Measurements from ENCODE around the gene ILF2. TPM values are rescaled to one million over a fixed set of nuclear protein-coding genes. Genes with fewer than 3 reads are reported as not detected.

The ILF2 gene
- total RNA-seq, 1 donor from 2014 or later: 474 TPM

GRCh38 chr1:153683854-153684253, 13.1 kb upstream of the ILF2 start:
- TF ChIP-seq, protein P1, sequence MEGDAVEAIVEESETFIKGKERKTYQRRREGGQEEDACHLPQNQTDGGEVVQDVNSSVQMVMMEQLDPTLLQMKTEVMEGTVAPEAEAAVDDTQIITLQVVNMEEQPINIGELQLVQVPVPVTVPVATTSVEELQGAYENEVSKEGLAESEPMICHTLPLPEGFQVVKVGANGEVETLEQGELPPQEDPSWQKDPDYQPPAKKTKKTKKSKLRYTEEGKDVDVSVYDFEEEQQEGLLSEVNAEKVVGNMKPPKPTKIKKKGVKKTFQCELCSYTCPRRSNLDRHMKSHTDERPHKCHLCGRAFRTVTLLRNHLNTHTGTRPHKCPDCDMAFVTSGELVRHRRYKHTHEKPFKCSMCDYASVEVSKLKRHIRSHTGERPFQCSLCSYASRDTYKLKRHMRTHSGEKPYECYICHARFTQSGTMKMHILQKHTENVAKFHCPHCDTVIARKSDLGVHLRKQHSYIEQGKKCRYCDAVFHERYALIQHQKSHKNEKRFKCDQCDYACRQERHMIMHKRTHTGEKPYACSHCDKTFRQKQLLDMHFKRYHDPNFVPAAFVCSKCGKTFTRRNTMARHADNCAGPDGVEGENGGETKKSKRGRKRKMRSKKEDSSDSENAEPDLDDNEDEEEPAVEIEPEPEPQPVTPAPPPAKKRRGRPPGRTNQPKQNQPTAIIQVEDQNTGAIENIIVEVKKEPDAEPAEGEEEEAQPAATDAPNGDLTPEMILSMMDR (IDR thresholded peaks at IDR 0.05): no peak
- TF ChIP-seq EZH2 (IDR thresholded peaks at IDR 0.05) (no peak), EZH2phosphoT487 (IDR thresholded peaks at IDR 0.05) (no peak)
- peaks cover 27% of the 10 kb centered on the region for H3K4me1 Mint-ChIP-seq
- Histone ChIP-seq H3K9me3 (ENCODE audit: low read depth) (no peaks in the 10 kb centered on the region), H3K79me2 (ENCODE audit: low read depth) (no peaks in the 10 kb centered on the region), H3K4me2 (no peak overlapping the region), H3K36me3 (no peaks in the 10 kb centered on the region), H3K4me3 (no peak overlapping the region), H3K4me1 (peaks cover 10% of the 10 kb centered on the region), H4K20me1 (ENCODE audit: low read depth) (no peaks in the 10 kb centered on the region), H3K27me3 (peaks cover 35% of the 10 kb centered on the region), H3K9ac (no peak overlapping the region), H3K27ac (no peak overlapping the region), H3F3A (ENCODE audit: low read depth) (peaks cover 7% of the 10 kb centered on the region), H2AFZ (replicated peaks) (no peak overlapping the region)
- peaks cover 2% of the 10 kb centered on the region for H3K9me3 Mint-ChIP-seq
- no peak for DNase-seq (ENCODE audit: low spot score)
- H3K27ac Mint-ChIP-seq: no peak overlapping the region
- H3K4me3 Mint-ChIP-seq: no peak overlapping the region
- peaks cover 40% of the 10 kb centered on the region for H3K27me3 Mint-ChIP-seq (ENCODE audit: insufficient read depth, low read depth)
- peaks cover 2% of the 10 kb centered on the region for H3K36me3 Mint-ChIP-seq

GRCh38 chr1:153682730-153683129, 11.9 kb upstream of the ILF2 start:
- H3K4me3 Mint-ChIP-seq: no peak overlapping the region
- Histone ChIP-seq H3K27me3 (peaks cover 46% of the 10 kb centered on the region), H2AFZ (replicated peaks) (no peak overlapping the region), H3K4me3 (no peak overlapping the region), H3K9me3 (ENCODE audit: low read depth) (no peaks in the 10 kb centered on the region), H3K4me2 (no peak overlapping the region), H3K4me1 (peaks cover 18% of the 10 kb centered on the region), H3F3A (ENCODE audit: low read depth) (peaks cover 13% of the 10 kb centered on the region), H3K9ac (no peak overlapping the region), H3K36me3 (no peaks in the 10 kb centered on the region), H3K27ac (no peak overlapping the region), H4K20me1 (ENCODE audit: low read depth) (peaks cover 5% of the 10 kb centered on the region), H3K79me2 (ENCODE audit: low read depth) (no peaks in the 10 kb centered on the region)
- peaks cover 45% of the 10 kb centered on the region for H3K27me3 Mint-ChIP-seq (ENCODE audit: insufficient read depth, low read depth)
- TF ChIP-seq, protein P1 (IDR thresholded peaks at IDR 0.05): no peak
- TF ChIP-seq EZH2phosphoT487 (IDR thresholded peaks at IDR 0.05) (no peak), EZH2 (IDR thresholded peaks at IDR 0.05) (no peak)
- peaks cover 36% of the 10 kb centered on the region for H3K4me1 Mint-ChIP-seq
- H3K9me3 Mint-ChIP-seq: peaks cover 2% of the 10 kb centered on the region
- H3K36me3 Mint-ChIP-seq: peaks cover 2% of the 10 kb centered on the region
- no peak for DNase-seq (ENCODE audit: low spot score)
- H3K27ac Mint-ChIP-seq: no peak overlapping the region

- H3K79me2 ChIP-seq (ENCODE audit: low read depth): no peaks in the 10 kb centered on the region
- H3K9me3 ChIP-seq (ENCODE audit: low read depth): no peaks in the 10 kb centered on the region
- H3F3A ChIP-seq (ENCODE audit: low read depth): peaks cover 13% of the 10 kb centered on the region
- Mint-ChIP-seq H3K27me3 (ENCODE audit: insufficient read depth, low read depth) (peaks cover 45% of the 10 kb centered on the region), H3K27ac (no peak overlapping the region), H3K4me1 (peaks cover 23% of the 10 kb centered on the region), H3K36me3 (peaks cover 2% of the 10 kb centered on the region), H3K4me3 (peak overlapping the region; percentile 79), H3K9me3 (peaks cover 2% of the 10 kb centered on the region)
- peaks cover 18% of the 10 kb centered on the region for H3K4me1 ChIP-seq
- H4K20me1 ChIP-seq (ENCODE audit: low read depth): peaks cover 5% of the 10 kb centered on the region
- H3K4me3 ChIP-seq: peak overlapping the region; percentile 51
- no peak for TF ChIP-seq EZH2 (IDR thresholded peaks at IDR 0.05)
- TF ChIP-seq, protein P1 (IDR thresholded peaks at IDR 0.05): no peak
- no peak for TF ChIP-seq EZH2phosphoT487 (IDR thresholded peaks at IDR 0.05)
- H2AFZ ChIP-seq (replicated peaks): peak overlapping the region; percentile 83
- peak overlapping the region; percentile 94 for H3K4me2 ChIP-seq
- no peak for DNase-seq (ENCODE audit: low spot score)
- H3K27ac ChIP-seq: no peak overlapping the region
- H3K36me3 ChIP-seq: no peaks in the 10 kb centered on the region
- no peak overlapping the region for H3K9ac ChIP-seq
- peaks cover 52% of the 10 kb centered on the region for H3K27me3 ChIP-seq
Measured at GRCh38 chr1:153680120-153680403, 9.3 kb upstream of the ILF2 start.
